Hematopoietic multipotent progenitor cell treated with erythropoietin and hydrocortisone succinate and interleukin-3 and kit ligand, for 8 days (in vitro differentiated cells): ENCODE measurements around the gene EXOC3L4.
A peak's percentile ranks its signal among the peaks of the same experiment; 100 is the strongest.
"Not testable (repeated sequence)": the region's sequence is repeated elsewhere in the genome, so short reads cannot be mapped to it uniquely, and the experiment has no call there.

Experiments used
- DNase-seq: peaks from one replicate; pipeline ENCODE4 v3.0.0-alpha.2; 2015

The EXOC3L4 gene

GRCh38 chr14:103135333-103136260 is 41.1 kb downstream of the EXOC3L4 start:
- no peak for DNase-seq

GRCh38 chr14:103136388-103137271 is 42.1 kb downstream of the EXOC3L4 start:
- DNase-seq: peak; percentile 31

GRCh38 chr14:103137689-103138300 is 43.3 kb downstream of the EXOC3L4 start:
- DNase-seq: no peak

- no peak for DNase-seq
Measured at GRCh38 chr14:103138301-103139131, 44.0 kb downstream of the EXOC3L4 start.

GRCh38 chr14:103139132-103140025 is 44.9 kb downstream of the EXOC3L4 start:
- no peak for DNase-seq

- no peak for DNase-seq
Measured at GRCh38 chr14:103140316-103141109, 46.0 kb downstream of the EXOC3L4 start.

GRCh38 chr14:103141117-103141796 is 46.7 kb downstream of the EXOC3L4 start:
- DNase-seq: peak; percentile 50

GRCh38 chr14:103142026-103142425 is 47.5 kb downstream of the EXOC3L4 start:
- no peak for DNase-seq

- no peak for DNase-seq
Measured at GRCh38 chr14:103142721-103143302, 48.3 kb downstream of the EXOC3L4 start.

- no peak for DNase-seq
Measured at GRCh38 chr14:103143506-103143905, 49.0 kb downstream of the EXOC3L4 start.

GRCh38 chr14:103144085-103144484 is 49.6 kb downstream of the EXOC3L4 start:
- DNase-seq: peak; percentile 82

- no peak for DNase-seq
Measured at GRCh38 chr14:103146141-103146709, 51.7 kb downstream of the EXOC3L4 start.

GRCh38 chr14:103149351-103150237 is 55.1 kb downstream of the EXOC3L4 start:
- no peak for DNase-seq

GRCh38 chr14:103151270-103151945 is 56.9 kb downstream of the EXOC3L4 start:
- DNase-seq: no peak

- DNase-seq: peak; percentile 45
Measured at GRCh38 chr14:103155010-103155409, 60.5 kb downstream of the EXOC3L4 start.

GRCh38 chr14:103155416-103155815 is 60.9 kb downstream of the EXOC3L4 start:
- DNase-seq: not testable (repeated sequence)

- no peak for DNase-seq
Measured at GRCh38 chr14:103155826-103156394, 61.4 kb downstream of the EXOC3L4 start.
